Stimulated activated naive CD8-positive, alpha-beta T cell treated with anti-CD3 and anti-CD28 coated beads, Interleukin-15, amount 100 ng/mL, for 72 hours (primary cell): ENCODE data around the gene OR2A12.

Experiments
- ATAC-seq: fragments of 150-1000 bp; cut with Tn5 transposase; 2 replicates; pipeline ENCODE4 v1.10.0; 2021; ENCODE audit warnings: mild to moderate bottlenecking, moderate library complexity
- DNase-seq, 2 donors: peaks; one replicate each; pipeline ENCODE4 v3.0.0; 2021 to 2022
- H3K27ac Mint-ChIP-seq, 2 donors: one replicate each; pipeline ENCODE4 v1.8.0; 2022; ENCODE audit warnings: mild to moderate bottlenecking in 2 of 2, mixed read lengths in 2 of 2, moderate library complexity in 2 of 2
- H3K27me3 Mint-ChIP-seq: one replicate; pipeline ENCODE4 v1.8.0; 2022; ENCODE audit warnings: mixed read lengths
- H3K4me1 Mint-ChIP-seq: one replicate; pipeline ENCODE4 v1.8.0; 2022; ENCODE audit warnings: mild to moderate bottlenecking, mixed read lengths
- H3K4me3 Mint-ChIP-seq, 2 donors: one replicate each; pipeline ENCODE4 v1.8.0; 2022; ENCODE audit warnings: mild to moderate bottlenecking in 2 of 2, mixed read lengths in 2 of 2, moderate library complexity in 1 of 2
- H3K9me3 Mint-ChIP-seq, 2 donors: one replicate each; pipeline ENCODE4 v1.8.0; 2022; ENCODE audit warnings: mixed read lengths in 2 of 2

Gene OR2A12

GRCh38 chr7:144144426-144144825 lies 58.3 kb downstream of the OR2A12 start:
- no peak for DNase-seq
- H3K4me1 Mint-ChIP-seq = no peaks in the 10 kb centered on the region
- H3K4me3 Mint-ChIP-seq = no peak overlapping the region
- H3K27me3 Mint-ChIP-seq = no peaks in the 10 kb centered on the region
- no peak overlapping the region for H3K27ac Mint-ChIP-seq
- no peak for ATAC-seq
- H3K9me3 Mint-ChIP-seq = peaks cover 25 to 26% of the 10 kb centered on the region in 2 donors

- DNase-seq (no peak), ATAC-seq (no peak)
- Mint-ChIP-seq H3K27ac (no peak overlapping the region), H3K27me3 (no peaks in the 10 kb centered on the region), H3K4me1 (no peaks in the 10 kb centered on the region), H3K9me3 (peaks cover 25 to 42% of the 10 kb centered on the region in 2 donors), H3K4me3 (no peak overlapping the region)
Observed at GRCh38 chr7:144148224-144148827, 62.2 kb downstream of the OR2A12 start.
